CD4-positive, alpha-beta T cell treated with Interleukin-12 subunit alpha and Interleukin-12 subunit beta, for 1 hour (primary cell): Measurements from ENCODE around the gene ERG.

Source experiments
- DNase-seq: peaks from one replicate; pipeline ENCODE4 v3.0.0-alpha.2; 2020

Gene ERG

GRCh38 chr21:38388203-38388602, 110.1 kb downstream of the ERG start:
- no peak for DNase-seq

GRCh38 chr21:38386967-38387366, 111.3 kb downstream of the ERG start:
- no peak for DNase-seq

GRCh38 chr21:38385427-38386175, 112.7 kb downstream of the ERG start:
- no peak for DNase-seq

GRCh38 chr21:38384675-38385426, 113.4 kb downstream of the ERG start:
- no peak for DNase-seq

DNA sequence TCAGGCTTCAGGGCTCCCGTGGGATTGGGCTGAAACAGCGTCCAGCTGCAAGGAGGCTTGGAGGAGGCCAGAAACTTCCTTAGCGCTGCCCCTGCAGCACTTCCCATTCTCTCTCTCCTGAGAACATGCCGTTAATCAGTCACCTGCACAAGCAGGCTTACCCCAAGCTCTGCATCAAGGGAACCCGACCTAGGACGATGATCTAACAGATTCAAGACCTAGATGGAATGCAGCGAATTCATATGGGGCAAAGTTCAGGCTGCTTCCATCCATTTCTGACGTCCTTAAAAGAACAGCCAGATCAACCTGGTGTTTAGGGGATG, 114.1 kb downstream of the ERG start:
- DNase-seq, result no peak

- DNase-seq, result no peak
These were observed 114.7 kb downstream of the ERG start for GRCh38 chr21:38383411-38384237.

DNA sequence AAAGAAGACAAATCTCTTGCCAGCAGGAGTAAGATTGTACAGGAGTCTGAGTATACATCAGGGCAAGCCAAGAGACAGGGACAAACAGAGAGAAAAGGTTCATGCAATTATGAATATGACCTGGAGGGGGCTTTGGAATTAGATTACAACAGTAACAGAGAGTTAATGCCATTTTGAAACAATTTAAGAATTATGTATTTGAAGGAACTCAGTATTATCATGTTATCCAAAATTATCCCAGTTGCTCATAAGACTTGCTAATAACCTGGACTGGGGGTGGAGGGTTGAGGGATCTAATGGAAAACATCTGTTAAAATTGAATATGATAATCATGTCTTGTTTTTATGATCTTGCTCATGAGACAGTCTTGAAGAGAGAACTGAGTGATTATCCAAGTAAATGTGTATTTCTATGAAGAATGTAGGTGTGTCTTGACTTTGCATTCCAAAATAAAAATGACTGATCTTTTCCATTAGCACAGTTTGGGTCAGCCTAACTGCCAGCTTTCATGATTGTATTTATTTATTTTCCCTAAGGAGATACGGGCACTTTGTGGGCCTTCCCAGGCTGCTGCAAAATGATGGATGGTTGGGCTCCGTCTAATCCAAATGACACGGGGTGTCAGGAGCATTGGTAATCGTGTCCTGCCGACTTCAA, 117.7 kb downstream of the ERG start:
- no peak for DNase-seq

- DNase-seq, result no peak
These were observed 119.1 kb downstream of the ERG start for GRCh38 chr21:38379147-38379546.

- no peak for DNase-seq
These were observed 120.8 kb downstream of the ERG start for GRCh38 chr21:38377165-38378088.

- DNase-seq, result no peak
These were observed 121.6 kb downstream of the ERG start for GRCh38 chr21:38376693-38377092.

GRCh38 chr21:38376235-38376634, 122.0 kb downstream of the ERG start:
- peak; percentile 4 for DNase-seq

DNA sequence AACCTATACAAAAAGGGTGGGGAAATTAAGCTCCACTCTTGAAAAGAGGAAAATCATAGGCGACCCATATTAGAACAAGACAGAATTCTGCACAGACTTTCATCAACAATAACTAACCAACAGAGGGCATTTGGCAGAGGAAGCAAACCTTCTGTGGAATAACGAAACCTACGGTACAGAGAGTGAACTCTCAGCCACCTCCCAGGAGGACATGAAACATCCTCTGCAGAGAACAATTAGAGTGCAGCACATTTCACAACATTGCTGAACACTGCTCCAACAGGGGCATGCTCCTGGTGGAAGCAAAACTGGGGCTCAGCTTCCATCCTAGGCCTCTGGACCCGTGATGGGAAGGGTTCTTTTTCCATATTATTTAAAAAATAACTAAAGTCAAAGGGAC, 130.6 kb downstream of the ERG start:
- no peak for DNase-seq

- no peak for DNase-seq
These were observed 132.8 kb downstream of the ERG start for GRCh38 chr21:38365521-38365920.

GRCh38 chr21:38363693-38364092, 134.6 kb downstream of the ERG start:
- no peak for DNase-seq

- DNase-seq, result no peak
These were observed 137.0 kb downstream of the ERG start for GRCh38 chr21:38361324-38361723.

DNA sequence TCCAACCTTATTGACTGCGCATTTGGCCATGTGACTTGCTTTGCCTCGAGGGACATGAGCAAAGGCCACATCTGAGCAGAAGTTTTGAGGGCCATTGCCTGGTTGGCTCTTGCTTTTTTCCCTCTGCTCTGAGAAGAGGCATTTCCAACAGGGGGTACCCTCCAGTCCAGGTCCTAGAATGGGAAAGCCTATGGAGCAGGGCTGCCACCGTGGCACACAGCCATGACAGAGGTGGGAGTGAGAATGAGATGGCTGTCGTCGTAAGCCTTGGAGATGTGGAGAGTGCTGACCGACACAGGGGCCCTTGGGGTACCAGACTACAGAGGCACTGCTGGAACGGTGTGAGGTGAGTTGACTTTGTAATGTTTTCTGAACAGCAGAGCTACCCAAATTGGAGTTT, 138.4 kb downstream of the ERG start:
- DNase-seq, result no peak

DNA sequence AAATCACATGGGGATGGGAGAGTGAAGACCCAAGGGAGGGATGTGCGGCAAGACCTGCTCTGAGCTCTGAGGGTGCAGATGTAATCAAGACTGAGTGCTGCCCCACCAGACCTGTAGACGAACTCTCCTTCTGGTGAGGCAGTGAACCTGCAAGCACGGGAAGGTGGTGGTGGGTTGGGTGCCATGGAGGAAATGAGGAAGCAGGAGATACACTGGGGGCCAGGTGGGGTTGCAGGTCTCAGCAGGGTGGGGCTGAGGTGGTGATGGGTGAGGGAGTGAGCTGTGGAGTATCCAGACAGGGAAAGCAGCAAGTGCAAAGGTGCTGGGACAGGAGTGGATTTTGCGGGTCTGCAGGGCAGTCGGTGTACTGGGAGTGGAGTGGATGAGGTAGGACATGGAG, 139.2 kb downstream of the ERG start:
- no peak for DNase-seq

DNA sequence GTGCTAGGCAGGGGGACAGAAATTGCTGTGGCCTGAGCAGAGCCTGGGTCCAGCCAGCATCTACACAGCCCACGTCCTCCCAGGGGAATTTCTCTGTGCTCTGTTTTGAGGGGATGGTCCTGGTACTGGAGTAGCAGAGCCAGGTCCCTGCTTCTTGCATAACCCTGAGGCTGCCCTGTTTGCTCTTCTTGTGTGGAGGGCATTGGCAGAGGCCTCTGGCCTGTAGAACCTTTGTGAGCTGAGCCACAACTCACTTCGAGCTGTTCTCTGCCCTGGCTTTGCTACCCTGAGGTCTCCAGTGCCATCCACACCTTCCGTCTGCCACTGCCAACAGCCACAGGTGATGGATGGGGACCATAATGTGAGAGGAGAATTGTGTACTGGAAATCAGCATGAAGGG, 139.6 kb downstream of the ERG start:
- DNase-seq, result no peak

DNA sequence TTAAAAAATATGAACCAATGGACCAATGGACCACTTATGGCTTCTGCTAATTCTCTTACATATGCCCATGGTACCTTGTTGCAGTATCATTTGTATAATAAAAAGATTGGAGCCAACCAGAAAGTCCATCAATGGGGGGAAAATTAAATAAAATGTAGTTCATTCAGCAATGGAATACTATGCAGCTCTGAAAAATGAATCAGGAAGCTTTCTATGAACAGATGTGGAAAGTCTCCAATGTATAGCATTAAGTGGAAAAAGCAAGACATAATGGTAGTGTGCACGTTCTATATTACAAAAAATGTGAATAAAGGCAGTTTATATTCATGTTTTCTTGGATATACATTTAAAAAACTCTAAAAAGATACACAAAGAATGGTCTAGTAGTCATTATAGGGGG, 140.2 kb downstream of the ERG start:
- DNase-seq, result no peak

- no peak for DNase-seq
These were observed 141.2 kb downstream of the ERG start for GRCh38 chr21:38356883-38357625.
